HFF-Myc (cell line): Measurements from ENCODE around the gene GBA2.

Experiments
- DNase-seq: peaks from one replicate; pipeline ENCODE4 v3.0.0-alpha.2; 2011; ENCODE audit warnings: low read depth; ENCODE audit errors: extremely low read depth
- H3K4me3 ChIP-seq: replicated peaks from 2 replicates; pipeline ENCODE4 v1.5.1; 2011; ENCODE audit warnings: low read depth, mild to moderate bottlenecking, control low read depth, low read length
- CTCF ChIP-seq: IDR thresholded peaks from 2 replicates; pipeline ENCODE4 v1.5.1; 2012; ENCODE audit warnings: mild to moderate bottlenecking, low read depth, low read length, control low read depth; ENCODE audit errors: missing control alignments

Gene GBA2

GRCh38 chr9:35743452-35743851, 5.6 kb downstream of the GBA2 start:
- no peak for TF ChIP-seq CTCF
- H3K4me3 ChIP-seq = no peak overlapping the region
- no peak for DNase-seq

GRCh38 chr9:35741740-35742139, 7.3 kb downstream of the GBA2 start:
- DNase-seq = no peak
- TF ChIP-seq CTCF = no peak
- H3K4me3 ChIP-seq = no peak overlapping the region

- no peak overlapping the region for H3K4me3 ChIP-seq
- DNase-seq = no peak
- no peak for TF ChIP-seq CTCF
These were observed 8.8 kb downstream of the GBA2 start for GRCh38 chr9:35740243-35740642.

GRCh38 chr9:35738924-35739323, 10.1 kb downstream of the GBA2 start:
- no peak for DNase-seq
- no peak for TF ChIP-seq CTCF
- H3K4me3 ChIP-seq = no peak overlapping the region

GRCh38 chr9:35738186-35738585, 10.8 kb downstream of the GBA2 start:
- TF ChIP-seq CTCF = no peak
- H3K4me3 ChIP-seq = no peak overlapping the region
- DNase-seq = no peak

- H3K4me3 ChIP-seq = no peak overlapping the region
- TF ChIP-seq CTCF = no peak
- no peak for DNase-seq
These were observed 11.9 kb downstream of the GBA2 start for GRCh38 chr9:35737143-35737542.

- peak; percentile 90 for TF ChIP-seq CTCF
- no peak for DNase-seq
- no peak overlapping the region for H3K4me3 ChIP-seq
These were observed 12.8 kb downstream of the GBA2 start for GRCh38 chr9:35736201-35736633.
